ENCODE data around the gene OLA1.

The OLA1 gene

GRCh38 chr2:174058456-174058855 is 189.9 kb downstream of the OLA1 start:
- no peak for TF ChIP-seq TAF1 (IDR thresholded peaks at IDR 0.05; ENCODE audit: borderline replicate concordance, insufficient read depth, low read length)
- TF ChIP-seq FOXP2 (optimal IDR thresholded peaks at IDR 0.05; ENCODE audit: borderline replicate concordance, extremely low read depth, extremely low read length, insufficient read depth): no peak

DNA sequence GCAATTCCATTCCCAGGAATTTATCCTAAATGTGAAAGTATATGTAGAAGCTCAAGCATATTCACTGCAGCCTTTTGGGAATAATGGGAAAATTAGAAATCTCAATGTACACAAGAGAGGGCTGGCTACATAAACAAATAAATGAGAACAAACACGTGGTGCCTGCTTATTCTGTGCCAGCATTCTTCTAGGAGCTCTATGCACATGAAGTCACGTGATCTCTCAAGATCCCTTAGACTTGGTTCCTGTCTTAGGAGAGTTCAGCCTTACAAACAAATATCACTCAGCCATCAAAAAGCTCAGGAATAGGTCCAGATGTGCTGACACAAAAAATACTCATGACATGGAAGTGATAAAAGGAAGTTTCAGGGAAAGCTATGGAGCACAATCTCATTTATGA is 190.3 kb downstream of the OLA1 start:
- TF ChIP-seq FOXP2 (optimal IDR thresholded peaks at IDR 0.05; ENCODE audit: borderline replicate concordance, extremely low read depth, extremely low read length, insufficient read depth): no peak
- no peak for TF ChIP-seq REST (IDR thresholded peaks at IDR 0.05; ENCODE audit: insufficient read depth in 1 of 2, low read depth in 2 of 2, low read length in 2 of 2)
- TF ChIP-seq TAF1 (IDR thresholded peaks at IDR 0.05; ENCODE audit: borderline replicate concordance, insufficient read depth, low read length): no peak
- no peak for TF ChIP-seq POLR2AphosphoS5 (IDR thresholded peaks at IDR 0.05; ENCODE audit: low read depth, low read length)
- TF ChIP-seq SIN3A (IDR thresholded peaks at IDR 0.05; ENCODE audit: borderline replicate concordance, insufficient read depth, low read length): no peak

GRCh38 chr2:174054926-174055325 is 193.4 kb downstream of the OLA1 start:
- TF ChIP-seq FOXP2 (optimal IDR thresholded peaks at IDR 0.05; ENCODE audit: borderline replicate concordance, extremely low read depth, extremely low read length, insufficient read depth) (no peak), REST (IDR thresholded peaks at IDR 0.05; ENCODE audit: insufficient read depth in 1 of 2, low read depth in 2 of 2, low read length in 2 of 2) (no peak), SIN3A (IDR thresholded peaks at IDR 0.05; ENCODE audit: borderline replicate concordance, insufficient read depth, low read length) (no peak), POLR2AphosphoS5 (IDR thresholded peaks at IDR 0.05; ENCODE audit: low read depth, low read length) (no peak), TAF1 (IDR thresholded peaks at IDR 0.05; ENCODE audit: borderline replicate concordance, insufficient read depth, low read length) (no peak)

- no peak for TF ChIP-seq POLR2AphosphoS5 (IDR thresholded peaks at IDR 0.05; ENCODE audit: low read depth, low read length)
- no peak for TF ChIP-seq SIN3A (IDR thresholded peaks at IDR 0.05; ENCODE audit: borderline replicate concordance, insufficient read depth, low read length)
These were observed 194.8 kb downstream of the OLA1 start for GRCh38 chr2:174053355-174054151.

- TF ChIP-seq FOXP2 (optimal IDR thresholded peaks at IDR 0.05; ENCODE audit: borderline replicate concordance, extremely low read depth, extremely low read length, insufficient read depth) (no peak), POLR2AphosphoS5 (IDR thresholded peaks at IDR 0.05; ENCODE audit: low read depth, low read length) (no peak), TAF1 (IDR thresholded peaks at IDR 0.05; ENCODE audit: borderline replicate concordance, insufficient read depth, low read length) (no peak), SIN3A (IDR thresholded peaks at IDR 0.05; ENCODE audit: borderline replicate concordance, insufficient read depth, low read length) (no peak), REST (IDR thresholded peaks at IDR 0.05; ENCODE audit: insufficient read depth in 1 of 2, low read depth in 2 of 2, low read length in 2 of 2) (no peak)
These were observed 195.8 kb downstream of the OLA1 start for GRCh38 chr2:174052584-174052976.

DNA sequence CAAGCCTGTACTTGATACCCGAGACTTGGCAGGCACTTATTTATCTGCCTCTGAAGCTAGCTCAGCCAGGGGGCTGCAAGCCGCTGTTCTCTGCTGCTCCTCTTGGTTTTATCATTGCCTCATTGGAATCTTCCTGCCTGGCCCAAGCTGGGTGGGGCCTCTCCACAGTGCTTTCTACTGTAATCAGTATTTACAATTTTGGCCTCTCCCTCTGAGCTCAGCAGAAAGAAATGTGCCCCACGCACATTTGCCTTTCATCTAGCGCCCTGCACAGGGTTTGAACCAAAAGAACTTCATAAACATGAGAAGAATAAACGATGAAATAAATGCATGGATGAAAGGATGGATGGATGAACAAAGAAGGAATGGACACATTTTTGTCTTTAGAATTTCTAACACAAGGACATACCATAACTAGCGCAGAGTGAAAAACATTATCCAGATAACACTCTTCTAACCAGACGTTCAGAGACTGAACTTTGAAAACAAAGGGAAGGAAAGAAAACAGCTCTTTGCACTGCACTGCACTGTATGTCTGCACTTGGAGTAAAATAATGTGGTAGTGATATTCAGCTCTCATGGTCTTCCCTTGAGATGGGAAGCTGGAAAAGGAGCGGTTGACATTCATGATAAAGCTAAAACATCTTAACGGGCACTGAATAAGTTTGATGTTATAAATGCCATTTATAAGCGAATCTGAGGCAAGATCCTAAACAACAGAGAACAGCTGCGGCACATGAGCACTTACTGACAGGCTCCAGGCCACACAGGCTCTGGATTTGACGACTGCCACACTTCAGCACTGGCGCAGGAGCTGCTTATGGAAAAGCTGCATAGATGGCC is 196.4 kb downstream of the OLA1 start:
- TF ChIP-seq SIN3A (IDR thresholded peaks at IDR 0.05; ENCODE audit: borderline replicate concordance, insufficient read depth, low read length) (no peak), TAF1 (IDR thresholded peaks at IDR 0.05; ENCODE audit: borderline replicate concordance, insufficient read depth, low read length) (no peak), REST (IDR thresholded peaks at IDR 0.05; ENCODE audit: insufficient read depth in 1 of 2, low read depth in 2 of 2, low read length in 2 of 2) (no peak), POLR2AphosphoS5 (IDR thresholded peaks at IDR 0.05; ENCODE audit: low read depth, low read length) (no peak), FOXP2 (optimal IDR thresholded peaks at IDR 0.05; ENCODE audit: borderline replicate concordance, extremely low read depth, extremely low read length, insufficient read depth) (no peak)

Data from PFSK-1 (cell line).